SK-N-MC (cell line): ENCODE data around the gene CHMP3.

Experiments used
- DNase-seq: peaks from one replicate; pipeline ENCODE4 v3.0.0-alpha.2; 2011; ENCODE audit warnings: low read depth, low spot score
- H3K27ac ChIP-seq: fragments of 200-600 bp; sonication (generic); 2 replicates; pipeline ENCODE4 v1.5.1; 2016; ENCODE audit warnings: mixed run types
- H3K36me3 ChIP-seq: fragments of 200-600 bp; sonication (generic); 2 replicates; pipeline ENCODE4 v1.6.1; 2017; ENCODE audit warnings: antibody characterized with exemption, low read length, mixed read lengths; ENCODE audit not compliant: insufficient read depth
- H3K4me3 ChIP-seq: fragments of 200-600 bp; sonication (generic); 2 replicates; pipeline ENCODE4 v1.5.1; 2016
- H3K9ac ChIP-seq: fragments of 200-600 bp; sonication (generic); 2 replicates; pipeline ENCODE4 v1.8.0; 2017; ENCODE audit warnings: mixed run types, mixed read lengths; ENCODE audit not compliant: insufficient read length
- H3K9me3 ChIP-seq: fragments of 200-600 bp; sonication (generic); 2 replicates; pipeline ENCODE4 v1.6.1; 2017; ENCODE audit warnings: low read depth, mild to moderate bottlenecking, antibody characterized with exemption, low read length, moderate library complexity, mixed read lengths
- EZH2 ChIP-seq: fragments of 200-600 bp; sonication (generic); IDR thresholded peaks from one replicate; pipeline ENCODE4 v1.6.1; 2017; ENCODE audit warnings: antibody characterized with exemption
- FOXP2 ChIP-seq: optimal IDR thresholded peaks from 2 replicates; pipeline ENCODE3; 2011; ENCODE audit warnings: mild to moderate bottlenecking, moderate library complexity; ENCODE audit not compliant: insufficient read depth; ENCODE audit errors: extremely low read length, control extremely low read depth
- POLR2AphosphoS5 ChIP-seq: IDR thresholded peaks from 2 replicates; pipeline ENCODE4 v1.6.1; 2012; ENCODE audit warnings: mild to moderate bottlenecking, low read depth, low read length, borderline replicate concordance

The CHMP3 gene

GRCh38 chr2:86488561-86489250 is 74.5 kb downstream of the CHMP3 start:
- Histone ChIP-seq H3K9me3 (no peaks in the 10 kb centered on the region), H3K4me3 (no peak overlapping the region), H3K9ac (no peak overlapping the region), H3K27ac (no peak overlapping the region), H3K36me3 (peaks cover 99% of the 10 kb centered on the region)
- TF ChIP-seq EZH2 = no peak
- TF ChIP-seq FOXP2 = no peak
- TF ChIP-seq POLR2AphosphoS5 = no peak
- DNase-seq = no peak

DNA sequence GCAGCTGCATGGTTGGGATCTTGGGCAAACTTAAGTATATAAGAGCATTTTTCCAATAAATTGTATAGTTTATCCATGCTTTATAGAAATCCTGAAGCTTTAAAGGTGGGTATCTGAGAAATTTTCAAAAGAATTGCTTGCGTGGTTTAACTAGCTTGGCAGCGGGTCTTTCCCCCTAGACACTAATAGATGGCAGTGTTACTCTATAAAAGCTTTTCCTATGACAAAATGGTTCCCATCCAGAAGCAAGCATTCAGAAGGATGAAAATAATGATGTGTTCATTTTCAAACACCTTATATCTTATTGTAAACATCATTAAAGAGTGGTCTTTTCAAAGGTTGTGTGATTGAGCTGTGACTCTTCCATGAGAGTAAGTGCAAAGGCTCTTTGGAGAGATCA is 76.2 kb downstream of the CHMP3 start:
- Histone ChIP-seq H3K4me3 (no peak overlapping the region), H3K9ac (no peak overlapping the region), H3K27ac (no peak overlapping the region), H3K9me3 (no peaks in the 10 kb centered on the region), H3K36me3 (peaks cover 99% of the 10 kb centered on the region)
- TF ChIP-seq EZH2 (no peak), FOXP2 (no peak), POLR2AphosphoS5 (no peak)
- DNase-seq = no peak

- H3K4me3 ChIP-seq = no peak overlapping the region
- TF ChIP-seq FOXP2 = no peak
- no peak for TF ChIP-seq POLR2AphosphoS5
- TF ChIP-seq EZH2 = no peak
- H3K27ac ChIP-seq = no peak overlapping the region
- DNase-seq = no peak
- no peak overlapping the region for H3K9ac ChIP-seq
- peaks cover 99% of the 10 kb centered on the region for H3K36me3 ChIP-seq
- H3K9me3 ChIP-seq = no peaks in the 10 kb centered on the region
These were observed 77.4 kb downstream of the CHMP3 start for GRCh38 chr2:86485802-86486201.

DNA sequence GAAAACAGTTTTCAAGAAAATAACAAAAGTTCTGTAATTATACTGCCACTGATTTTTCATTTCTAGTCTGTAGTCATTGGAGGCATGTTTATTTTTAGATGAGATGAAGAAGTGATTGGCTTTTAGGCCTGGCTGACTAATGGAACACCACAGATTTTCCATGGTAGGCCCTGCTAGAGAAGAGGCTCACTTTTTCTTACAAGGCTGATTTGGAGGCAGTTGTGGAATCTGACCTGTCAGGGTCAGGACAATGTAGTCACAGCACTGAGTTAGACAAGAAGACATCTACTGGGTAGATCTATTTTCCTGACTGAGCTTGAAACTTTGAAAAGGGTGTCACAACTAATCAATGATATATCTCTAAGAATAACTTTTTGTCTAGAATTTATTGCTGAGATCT is 78.1 kb downstream of the CHMP3 start:
- TF ChIP-seq FOXP2 (no peak), EZH2 (no peak), POLR2AphosphoS5 (no peak)
- H3K36me3 ChIP-seq = peaks cover 99% of the 10 kb centered on the region
- no peak overlapping the region for H3K9ac ChIP-seq
- H3K27ac ChIP-seq = no peak overlapping the region
- H3K4me3 ChIP-seq = no peak overlapping the region
- DNase-seq = no peak
- no peaks in the 10 kb centered on the region for H3K9me3 ChIP-seq

DNA sequence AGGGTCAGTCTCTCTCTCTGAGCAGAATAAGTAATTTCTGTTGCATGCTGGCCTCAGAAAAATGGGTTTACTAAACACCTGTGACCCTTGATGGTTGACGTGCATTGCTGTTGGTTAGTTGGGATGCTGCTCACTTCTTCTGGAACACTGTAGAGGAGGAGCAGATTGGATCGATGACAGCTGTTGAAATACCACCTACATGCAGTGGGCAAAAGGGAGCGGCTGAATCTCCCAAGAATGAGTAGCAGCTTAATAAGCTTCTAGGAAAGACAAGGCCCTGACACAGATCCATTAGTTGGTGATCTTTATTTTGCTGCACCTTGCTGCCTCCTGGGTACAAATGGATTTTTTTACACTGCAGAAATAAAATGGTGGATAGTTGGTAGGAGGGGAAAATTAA is 78.9 kb downstream of the CHMP3 start:
- H3K9ac ChIP-seq = no peak overlapping the region
- DNase-seq = no peak
- peaks cover 99% of the 10 kb centered on the region for H3K36me3 ChIP-seq
- H3K4me3 ChIP-seq = no peak overlapping the region
- H3K9me3 ChIP-seq = no peaks in the 10 kb centered on the region
- no peak overlapping the region for H3K27ac ChIP-seq
- TF ChIP-seq POLR2AphosphoS5 = no peak
- TF ChIP-seq EZH2 = no peak
- no peak for TF ChIP-seq FOXP2

GRCh38 chr2:86482034-86482433 is 81.2 kb downstream of the CHMP3 start:
- Histone ChIP-seq H3K36me3 (peaks cover 94% of the 10 kb centered on the region), H3K27ac (no peak overlapping the region)
- TF ChIP-seq EZH2 (no peak), POLR2AphosphoS5 (no peak), FOXP2 (no peak)

GRCh38 chr2:86480105-86480504 is 83.1 kb downstream of the CHMP3 start:
- no peaks in the 10 kb centered on the region for H3K9me3 ChIP-seq
- H3K9ac ChIP-seq = no peak overlapping the region
- H3K4me3 ChIP-seq = no peak overlapping the region
- peaks cover 87% of the 10 kb centered on the region for H3K36me3 ChIP-seq
- H3K27ac ChIP-seq = no peak overlapping the region
- no peak for DNase-seq
- no peak for TF ChIP-seq FOXP2
- TF ChIP-seq POLR2AphosphoS5 = no peak
- no peak for TF ChIP-seq EZH2

More at GRCh38 chr2:86482034-86482433, 81.2 kb downstream of the CHMP3 start:
- Histone ChIP-seq H3K9ac (no peak overlapping the region), H3K4me3 (no peak overlapping the region), H3K9me3 (no peaks in the 10 kb centered on the region)
- no peak for DNase-seq

- Histone ChIP-seq H3K9ac (no peak overlapping the region), H3K4me3 (no peak overlapping the region), H3K9me3 (no peaks in the 10 kb centered on the region), H3K36me3 (peaks cover 81% of the 10 kb centered on the region), H3K27ac (no peak overlapping the region)
- TF ChIP-seq FOXP2 (no peak), POLR2AphosphoS5 (no peak), EZH2 (no peak)
- DNase-seq = no peak
These were observed 85.9 kb downstream of the CHMP3 start for GRCh38 chr2:86477349-86477748.

DNA sequence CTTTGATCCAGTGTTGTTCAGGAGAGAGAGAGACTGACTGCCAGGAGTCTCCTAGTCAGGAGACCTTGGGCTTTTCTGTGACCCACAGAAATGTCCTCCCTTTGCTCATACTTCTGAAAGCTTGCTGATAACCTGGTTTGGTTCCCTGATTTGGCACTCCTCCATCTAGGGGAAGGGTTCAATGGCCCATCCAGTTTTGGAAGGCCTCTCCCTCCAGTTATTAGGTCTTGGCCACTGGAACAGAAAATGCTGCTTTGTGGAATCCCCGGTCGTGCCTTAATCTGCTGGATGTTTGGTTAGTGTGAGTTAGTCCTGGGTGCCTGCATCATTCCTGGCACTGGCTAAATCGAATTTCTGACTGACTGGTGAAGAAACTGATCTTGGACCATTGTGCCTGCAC is 86.3 kb downstream of the CHMP3 start:
- no peak for DNase-seq
- TF ChIP-seq FOXP2 = no peak
- no peak for TF ChIP-seq EZH2
- TF ChIP-seq POLR2AphosphoS5 = no peak
- H3K9ac ChIP-seq = no peak overlapping the region
- no peak overlapping the region for H3K4me3 ChIP-seq
- H3K36me3 ChIP-seq = peaks cover 77% of the 10 kb centered on the region
- H3K27ac ChIP-seq = no peak overlapping the region
- no peaks in the 10 kb centered on the region for H3K9me3 ChIP-seq
